Esophagus (tissue), 2 donors: ENCODE measurements around the gene OSBPL5. TPM values are rescaled to one million over a fixed set of nuclear protein-coding genes. Genes with fewer than 3 reads are reported as not detected.
"Not testable (repeated sequence)": the region's sequence is repeated elsewhere in the genome, so short reads cannot be mapped to it uniquely, and the experiment has no call there.

Experiments used
- H3K27ac ChIP-seq, 2 donors: one replicate each; pipeline ENCODE4 v1.5.1; 2013; ENCODE audit warnings: low read depth in 2 of 2, mild to moderate bottlenecking in 2 of 2, inconsistent platforms in 1 of 2, low read length in 1 of 2, moderate library complexity in 1 of 2
- H3K27me3 ChIP-seq, 2 donors: one replicate each; pipeline ENCODE4 v1.6.1; 2013; ENCODE audit warnings: low read length in 2 of 2, control low read depth in 1 of 2, mild to moderate bottlenecking in 1 of 2; ENCODE audit not compliant: insufficient read depth in 2 of 2, control insufficient read depth in 1 of 2
- H3K36me3 ChIP-seq, 2 donors: one replicate each; pipeline ENCODE4 v1.6.1; 2013; ENCODE audit warnings: low read length in 1 of 2; ENCODE audit not compliant: control insufficient read depth in 2 of 2, insufficient read depth in 2 of 2
- H3K4me1 ChIP-seq, 2 donors: one replicate each; pipeline ENCODE4 v1.6.1; 2013; ENCODE audit warnings: low read length in 1 of 2; ENCODE audit not compliant: control insufficient read depth in 2 of 2, insufficient read depth in 2 of 2
- H3K4me3 ChIP-seq, 2 donors: one replicate each; pipeline ENCODE4 v1.5.1; 2013; ENCODE audit warnings: low read length in 2 of 2, mild to moderate bottlenecking in 2 of 2, low read depth in 1 of 2, moderate library complexity in 1 of 2
- H3K9me3 ChIP-seq, 2 donors: one replicate each; pipeline ENCODE4 v1.6.1; 2013; ENCODE audit warnings: mild to moderate bottlenecking in 2 of 2, low read depth in 1 of 2, low read length in 1 of 2, moderate library complexity in 1 of 2; ENCODE audit not compliant: control insufficient read depth in 2 of 2, insufficient read depth in 1 of 2
- WGBS, 2 donors: extraction: QIAGEN DNeasy Blood & Tissue Kit; methylation state at CpG; one replicate each; pipeline ENCODE4 v1.1.7; 2013; 5-methylcytosine and 5-hydroxymethylcytosine counted together
- polyA plus RNA-seq, 2 donors: library from polyadenylated mRNA; stranded (reverse); fragments of 200-250 nt; gene quantifications; one replicate each; pipeline ENCODE4 v1.2.3, GENCODE V29; 2013
- donor health status: healthy with polysubstance abuse.
- donor health status: Bipolar disorder and iron deficiency.

The OSBPL5 gene
- polyA plus RNA-seq, 2 donors, result 10.4 to 12.6 TPM

DNA sequence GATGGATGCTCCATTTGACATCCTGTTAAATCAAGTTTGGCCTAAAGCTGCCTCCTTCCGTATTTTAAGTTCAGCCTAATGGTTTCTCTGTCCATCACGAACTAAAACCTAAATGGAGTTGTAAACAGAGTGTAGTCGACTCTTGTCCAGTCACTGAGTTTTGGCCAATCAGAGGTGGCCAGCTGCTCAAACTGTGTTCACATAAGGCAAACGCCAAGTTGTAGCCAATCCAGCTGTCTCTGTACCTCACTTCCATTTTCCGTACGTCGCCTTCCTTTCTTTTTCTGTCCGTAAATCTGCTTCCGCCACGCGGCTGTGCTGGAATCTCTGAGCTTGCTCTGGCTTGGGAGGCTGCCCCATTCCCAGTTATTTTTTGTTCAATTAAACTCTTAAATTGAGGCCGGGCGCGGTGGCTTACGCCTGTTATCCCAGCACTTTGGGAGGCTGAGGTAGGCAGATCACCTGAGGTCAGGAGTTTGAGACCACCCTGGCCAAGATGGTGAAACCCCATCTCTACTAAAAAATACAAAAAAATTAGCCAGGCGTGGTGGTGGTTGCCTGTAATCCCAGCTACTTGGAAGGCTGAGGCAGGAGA lies 87.2 kb downstream of the OSBPL5 start:
- no peaks in the 10 kb centered on the region for H3K9me3 ChIP-seq
- no peaks in the 10 kb centered on the region for H3K36me3 ChIP-seq
- no peaks in the 10 kb centered on the region for H3K27me3 ChIP-seq
- no peaks in the 10 kb centered on the region for H3K4me1 ChIP-seq
- no peak overlapping the region for H3K4me3 ChIP-seq
- 83 to 84% methylated on average over 16 of the region's 16 CpGs for WGBS, 2 donors
- H3K27ac ChIP-seq, result no peak overlapping the region

DNA sequence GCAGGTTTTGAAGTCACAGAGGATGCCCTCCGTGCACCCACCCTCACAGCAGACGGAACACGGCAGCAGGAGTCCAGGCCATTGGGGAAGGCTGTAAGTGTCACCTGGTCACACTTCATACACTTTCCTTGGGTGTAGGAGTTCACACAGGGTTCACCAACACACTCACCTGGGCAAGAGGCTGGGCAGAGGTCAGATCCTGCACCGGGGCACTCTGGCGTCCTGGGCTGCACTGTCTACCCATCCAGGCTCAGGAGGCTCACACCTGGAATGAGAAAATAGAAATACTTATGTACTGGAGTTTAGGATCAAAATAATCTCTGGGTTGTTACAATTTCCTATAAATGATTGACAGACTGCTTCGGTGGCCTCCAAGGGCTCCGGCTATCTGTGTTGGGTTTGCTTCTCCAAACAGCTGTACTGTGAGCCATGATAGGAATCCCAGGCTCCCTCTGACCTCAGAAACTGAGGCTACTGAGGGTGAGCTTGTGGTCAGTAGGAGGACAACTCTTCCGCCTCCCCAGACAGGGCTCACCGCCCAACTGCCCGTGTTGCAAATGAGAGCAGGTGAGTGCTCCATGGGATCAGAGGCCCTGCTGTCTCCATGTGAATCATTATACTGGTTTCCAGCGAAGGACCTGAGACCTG lies 87.8 kb downstream of the OSBPL5 start:
- Histone ChIP-seq H3K36me3 (no peaks in the 10 kb centered on the region), H3K4me1 (no peaks in the 10 kb centered on the region), H3K9me3 (no peaks in the 10 kb centered on the region), H3K4me3 (no peak overlapping the region), H3K27me3 (no peaks in the 10 kb centered on the region), H3K27ac (no peak overlapping the region)
- 77 to 89% methylated on average over 11 of the region's 11 CpGs for WGBS, 2 donors

DNA sequence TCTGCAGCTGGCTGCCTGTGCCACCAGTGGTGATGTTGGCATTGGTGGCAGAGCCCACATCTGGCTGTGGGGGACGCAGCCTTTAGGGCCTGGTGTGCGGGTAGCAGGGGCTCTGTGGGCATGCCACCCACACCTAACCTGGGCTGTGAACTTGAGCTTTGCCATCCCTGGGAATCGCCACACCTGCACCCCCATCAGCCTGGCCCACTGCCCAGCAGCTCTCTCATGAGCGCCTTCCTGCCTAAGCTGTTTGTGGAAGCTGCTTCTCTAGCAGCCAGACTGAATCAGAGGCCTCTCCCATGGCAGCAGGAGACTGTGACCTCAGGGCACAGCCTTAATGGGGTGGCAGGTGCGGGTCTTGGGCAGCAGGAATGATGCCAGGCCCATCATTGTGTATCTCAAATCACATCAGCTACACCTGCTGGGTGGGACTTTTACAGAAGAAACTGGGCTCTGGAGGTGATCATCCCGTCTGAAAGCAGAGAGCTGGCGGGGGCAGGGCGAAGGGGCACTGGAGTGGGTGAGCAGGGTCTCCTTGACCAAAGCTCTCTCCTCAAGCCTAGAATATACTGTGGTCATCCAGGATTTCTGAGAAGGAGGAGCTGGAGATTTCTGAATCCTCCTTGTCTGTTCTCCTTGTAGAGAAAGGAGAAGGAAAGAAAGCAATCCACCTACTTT lies 90.1 kb downstream of the OSBPL5 start:
- WGBS, 2 donors, result 53 to 61% methylated on average over 8 of the region's 8 CpGs
- no peaks in the 10 kb centered on the region for H3K36me3 ChIP-seq
- no peaks in the 10 kb centered on the region for H3K9me3 ChIP-seq
- H3K27me3 ChIP-seq, result no peaks in the 10 kb centered on the region
- H3K4me3 ChIP-seq, result no peak overlapping the region
- H3K27ac ChIP-seq, result no peak overlapping the region
- H3K4me1 ChIP-seq, result no peaks in the 10 kb centered on the region

DNA sequence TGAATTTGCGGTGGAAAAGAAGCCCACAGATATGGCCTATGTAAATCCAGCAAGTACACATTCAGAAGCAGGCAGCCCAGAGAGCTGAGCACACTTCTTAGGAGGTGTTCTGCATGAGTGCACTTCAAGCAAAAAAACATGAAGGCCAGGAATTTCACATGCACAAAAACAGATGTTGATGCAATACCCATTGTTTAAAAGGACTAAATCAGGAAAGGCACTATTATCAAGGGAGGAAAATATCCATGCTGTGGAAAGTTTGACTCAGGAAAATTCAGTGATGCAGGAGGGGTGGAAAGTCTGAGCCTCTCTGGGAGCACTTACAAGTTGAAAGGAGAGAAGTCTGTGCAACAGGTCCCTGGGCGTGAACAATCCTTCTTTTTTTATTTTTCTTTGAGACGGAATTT lies 92.1 kb downstream of the OSBPL5 start:
- Histone ChIP-seq H3K4me3 (no peak overlapping the region), H3K27me3 (no peaks in the 10 kb centered on the region), H3K27ac (peak overlapping the region in 1 of 2 donors; percentile 61), H3K4me1 (no peaks in the 10 kb centered on the region), H3K36me3 (no peaks in the 10 kb centered on the region), H3K9me3 (no peaks in the 10 kb centered on the region)
- 53 to 73% methylated on average over 3 of the region's 3 CpGs for WGBS, 2 donors

DNA sequence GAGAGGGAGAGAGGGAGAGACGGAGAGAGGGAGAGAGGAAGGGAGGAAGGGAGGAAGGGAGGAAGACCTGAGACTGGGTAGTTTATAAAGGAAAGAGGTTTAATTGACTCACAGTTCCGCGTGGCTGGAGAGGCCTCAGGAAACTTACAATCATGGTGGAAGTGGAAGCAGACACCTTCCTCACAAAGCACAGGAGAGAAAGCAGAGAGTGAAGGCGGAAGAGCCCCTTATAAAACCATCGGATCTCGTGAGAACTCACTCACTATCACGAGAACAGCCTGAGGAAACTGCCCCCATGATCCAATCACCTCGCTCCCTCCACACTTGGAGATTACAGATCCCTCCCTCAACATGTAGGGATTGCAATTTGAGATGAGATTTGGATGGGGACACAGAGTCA lies 95.7 kb downstream of the OSBPL5 start:
- no peaks in the 10 kb centered on the region for H3K9me3 ChIP-seq
- H3K4me3 ChIP-seq, result no peak overlapping the region
- 80 to 83% methylated on average over 7 of the region's 8 CpGs for WGBS, 2 donors
- no peak overlapping the region for H3K27ac ChIP-seq
- H3K27me3 ChIP-seq, result no peaks in the 10 kb centered on the region
- no peaks in the 10 kb centered on the region for H3K36me3 ChIP-seq
- no peaks in the 10 kb centered on the region for H3K4me1 ChIP-seq

DNA sequence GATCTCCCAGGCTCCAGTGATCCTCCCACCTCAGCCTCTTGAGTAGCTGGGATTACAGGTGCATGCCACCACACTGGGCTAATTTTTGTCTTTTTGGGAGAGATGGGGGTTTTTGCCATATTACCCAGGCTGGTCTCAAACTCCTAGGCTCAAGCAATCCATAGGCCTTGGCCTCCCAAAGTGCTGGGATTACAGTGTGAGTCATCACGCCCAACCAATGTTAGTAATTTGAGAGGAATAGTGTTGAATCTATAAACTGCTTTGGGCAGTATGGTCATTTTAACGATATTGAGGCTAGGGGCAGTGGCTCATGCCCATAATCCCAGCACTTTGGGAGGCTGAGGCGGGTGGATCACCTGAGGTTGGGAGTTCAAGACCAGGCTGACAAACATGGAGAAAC lies 98.8 kb downstream of the OSBPL5 start:
- whole genome bisulfite sequencing, 2 donors, result 94 to 95% methylated on average over 3 of the region's 3 CpGs
- not testable (repeated sequence) for H3K27ac ChIP-seq, H3K9me3 ChIP-seq, H3K27me3 ChIP-seq, H3K4me1 ChIP-seq, H3K4me3 ChIP-seq, H3K36me3 ChIP-seq

DNA sequence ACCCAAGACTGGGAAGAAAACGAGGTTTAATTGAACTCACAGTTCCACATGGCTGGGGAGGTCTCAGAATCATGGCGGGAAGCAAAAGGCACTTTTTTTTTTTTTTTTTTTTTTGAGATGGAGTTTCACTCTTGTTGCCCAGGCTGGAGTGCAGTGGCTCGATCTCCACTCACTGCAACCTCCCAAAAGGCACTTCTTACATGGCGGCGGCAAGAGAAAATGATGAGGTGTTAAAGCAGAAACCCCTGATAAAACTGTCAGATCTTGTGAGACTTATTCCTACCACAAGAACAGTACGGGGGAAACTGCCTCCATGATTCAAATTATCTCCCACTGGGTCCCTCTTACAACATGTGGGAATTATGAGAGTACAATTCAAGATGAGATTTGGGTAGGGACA lies 100.4 kb downstream of the OSBPL5 start:
- 85 to 92% methylated on average over 6 of the region's 6 CpGs for WGBS, 2 donors
- not testable (repeated sequence) for H3K4me3 ChIP-seq, H3K4me1 ChIP-seq, H3K27ac ChIP-seq, H3K36me3 ChIP-seq, H3K27me3 ChIP-seq, H3K9me3 ChIP-seq

DNA sequence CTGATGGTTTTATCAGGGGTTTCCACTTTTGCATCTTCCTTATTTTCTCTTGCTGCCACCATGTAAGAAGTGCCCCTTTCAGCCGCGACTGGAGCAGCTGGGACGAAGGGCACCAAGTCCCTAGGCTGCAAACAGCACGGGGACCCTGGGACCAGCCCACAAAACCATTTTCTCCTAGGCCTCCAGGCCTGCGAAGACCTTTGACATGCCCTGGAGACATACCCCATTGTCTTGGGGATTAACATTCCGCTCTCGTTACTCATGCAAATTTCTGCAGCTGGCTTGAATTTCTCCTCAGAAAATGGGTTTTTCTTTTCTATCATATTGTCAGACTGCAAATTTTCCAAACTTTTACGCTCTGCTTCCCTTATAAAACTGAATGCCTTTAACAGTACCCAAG lies 101.2 kb downstream of the OSBPL5 start:
- H3K4me1 ChIP-seq, H3K9me3 ChIP-seq, H3K36me3 ChIP-seq, H3K4me3 ChIP-seq, H3K27me3 ChIP-seq, H3K27ac ChIP-seq: not testable (repeated sequence)
- WGBS, 2 donors, result 72 to 74% methylated on average over 8 of the region's 8 CpGs

DNA sequence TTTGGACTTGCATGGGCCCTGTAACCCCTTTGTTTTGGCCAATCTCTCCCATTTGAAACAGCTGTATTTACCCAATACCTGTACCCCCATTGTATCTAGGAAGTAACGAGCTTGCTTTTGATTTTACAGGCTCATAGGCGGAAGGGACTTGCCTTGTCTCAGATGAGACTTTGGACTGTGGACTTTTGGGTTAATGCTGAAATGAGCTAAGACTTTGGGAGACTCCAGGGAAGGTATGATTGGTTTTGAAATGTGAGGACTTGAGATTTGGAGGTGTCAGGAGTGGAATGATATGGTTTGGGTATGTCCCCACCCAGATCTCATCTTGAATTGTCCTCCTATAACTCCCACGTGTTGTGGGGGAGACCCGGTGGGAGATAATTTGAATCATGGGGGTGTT lies 101.7 kb downstream of the OSBPL5 start:
- 70 to 88% methylated on average over 4 of the region's 4 CpGs for WGBS, 2 donors
- H3K27me3 ChIP-seq, H3K4me1 ChIP-seq, H3K36me3 ChIP-seq, H3K4me3 ChIP-seq, H3K9me3 ChIP-seq, H3K27ac ChIP-seq: not testable (repeated sequence)
